Stimulated activated CD8-positive, alpha-beta memory T cell treated with anti-CD3 and anti-CD28 coated beads, Interleukin-15, amount 100 ng/mL, for 24 hours (primary cell): ENCODE measurements around the gene LILRA6.

ENCODE experiments used
- DNase-seq: peaks from one replicate; pipeline ENCODE4 v3.0.0-alpha.2; 2020; ENCODE audit warnings: low read depth

The LILRA6 gene

DNA sequence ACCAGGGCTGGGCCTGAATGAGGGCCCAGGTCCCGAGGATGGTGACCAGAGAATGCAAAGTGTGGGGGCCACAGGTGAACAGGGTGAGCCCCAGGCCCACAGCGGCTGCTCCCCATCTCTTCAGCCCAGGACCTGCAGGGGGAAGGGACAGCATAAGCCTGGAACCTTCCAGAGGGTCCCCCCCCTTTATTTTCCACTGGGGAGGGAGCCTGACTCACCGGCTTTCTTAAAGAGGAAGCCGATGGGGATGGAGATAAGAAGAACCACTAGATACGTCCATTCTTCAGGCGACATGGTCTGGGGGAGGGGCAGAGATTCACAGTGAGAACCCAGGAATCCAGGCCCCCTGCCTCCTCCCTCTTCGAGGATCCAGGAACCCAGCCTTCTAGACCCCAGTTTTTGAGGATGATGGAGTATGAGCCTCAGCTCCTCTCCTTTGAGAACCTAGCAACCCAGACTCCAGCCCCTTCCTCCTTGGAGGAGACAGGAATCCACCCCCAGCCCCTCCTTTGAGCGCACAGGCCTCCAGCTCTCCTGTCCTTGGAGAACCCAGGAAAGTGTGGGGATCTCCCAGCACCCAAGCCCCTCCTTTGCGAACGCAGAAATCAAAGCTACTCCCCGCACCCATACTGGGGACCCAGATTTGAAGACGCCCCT lies 54.2 kb downstream of the LILRA6 start:
- DNase-seq = no peak

DNA sequence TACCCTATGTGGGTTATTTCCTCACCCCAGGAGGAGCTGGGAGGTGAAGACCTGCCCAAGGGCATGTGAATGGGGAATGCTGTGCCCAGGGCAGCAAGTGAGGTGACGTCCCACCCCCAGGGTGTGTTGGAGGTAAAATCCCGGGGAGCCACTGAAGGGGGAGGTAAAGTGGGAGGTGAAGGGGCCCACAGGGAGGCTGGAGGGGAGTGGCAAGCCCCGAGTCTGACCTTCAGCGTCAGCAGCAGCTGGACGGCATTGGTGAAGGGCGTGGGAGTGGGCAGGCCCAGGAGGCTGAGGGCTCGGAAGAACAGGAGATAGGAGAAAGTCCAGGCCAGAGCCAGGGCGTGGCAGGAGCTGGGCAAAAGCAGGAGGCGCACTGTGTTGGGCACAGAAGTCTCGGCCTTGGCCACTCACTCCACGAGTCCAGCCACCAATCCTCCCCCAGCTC lies 55.6 kb downstream of the LILRA6 start:
- DNase-seq = no peak
